AG04450 (cell line): ENCODE results near the gene EEF1E1. TPM values are rescaled to one million over a fixed set of nuclear protein-coding genes. Genes with fewer than 3 reads are reported as not detected.

Experiments used
- CTCF ChIA-PET: fragments of 300-600, 350-600 bp; formaldehyde crosslinking; extraction: SDS; loops from one replicate; lab custom pipeline; 2022; ENCODE audit warnings: antibody characterized with exemption, inconsistent platforms; lab: Charles Lee
- POLR2A ChIA-PET: fragments of 350-600 bp; formaldehyde crosslinking; extraction: SDS; loops from one replicate; lab custom pipeline; 2021; ENCODE audit warnings: antibody characterized with exemption, inconsistent platforms; lab: Yijun Ruan, JAX
- DNase-seq: peaks from one replicate; pipeline ENCODE4 v3.0.0-alpha.2; 2011; ENCODE audit warnings: low read depth, low spot score
- H3K27ac ChIP-seq: one replicate; pipeline ENCODE4 v1.5.1; 2012; ENCODE audit warnings: low read depth, low read length, control low read depth
- H3K27me3 ChIP-seq: one replicate; pipeline ENCODE4 v1.6.0; 2012; ENCODE audit warnings: low read length; ENCODE audit not compliant: control insufficient read depth, insufficient read depth
- H3K4me3 ChIP-seq: 2 replicates; pipeline ENCODE4 v1.5.1; 2011; ENCODE audit warnings: mild to moderate bottlenecking, low read depth, low read length, control low read depth
- H3K9me3 ChIP-seq: 2 replicates; pipeline ENCODE4 v1.5.1; 2012; ENCODE audit warnings: low read length; ENCODE audit not compliant: control insufficient read depth, insufficient read depth
- CTCF ChIP-seq: IDR thresholded peaks from 2 replicates; pipeline ENCODE4 v1.5.1; 2011; ENCODE audit warnings: low read depth, low read length, control low read depth, inconsistent platforms
- polyA plus RNA-seq: library from polyadenylated mRNA; depleted of rRNA; stranded (reverse); fragments of >200 nt; gene quantifications from 2 replicates; pipeline ENCODE4 v1.2.3, GENCODE V29; 2011; rRNA removed

Gene EEF1E1
- polyA plus RNA-seq, 1 experiment = 65.1 TPM

DNA sequence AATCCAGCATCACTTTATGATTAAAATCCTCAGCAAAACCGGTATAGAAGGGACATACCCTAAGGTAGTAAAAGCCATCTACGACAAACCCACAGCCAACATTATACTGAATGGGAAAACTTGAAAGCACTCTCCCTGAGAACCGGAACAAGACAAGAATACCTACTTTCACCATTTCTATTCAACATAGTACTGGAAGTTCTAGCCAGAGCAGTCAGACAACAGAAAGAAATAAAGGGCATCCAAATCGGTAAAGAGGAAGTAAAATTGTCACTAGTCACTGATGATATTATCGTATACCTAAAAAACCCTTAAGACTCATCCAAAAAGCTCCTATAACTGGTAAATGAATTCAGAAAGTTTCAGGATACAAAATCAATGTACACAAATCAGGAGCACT lies 71.4 kb downstream of the EEF1E1 start:
- no peak overlapping the region for H3K4me3 ChIP-seq
- no peaks in the 10 kb centered on the region for H3K9me3 ChIP-seq
- ChIA-PET POLR2A (no interaction called here), CTCF (no interaction called here)
- no peak for TF ChIP-seq CTCF
- DNase-seq = no peak
- no peak overlapping the region for H3K27ac ChIP-seq
- H3K27me3 ChIP-seq = no peaks in the 10 kb centered on the region

Other genes starting within 250 kb of the EEF1E1 start
- 285 and 310 TPM in 2 replicates for gene TXNDC5, start 191.8 kb downstream of the EEF1E1 start, polyA plus RNA-seq
- 8.4 and 15.1 TPM in 2 replicates for gene BLOC1S5, start 38.2 kb downstream of the EEF1E1 start, polyA plus RNA-seq